ENCODE measurements around the gene CLCN2.

Gene CLCN2

DNA sequence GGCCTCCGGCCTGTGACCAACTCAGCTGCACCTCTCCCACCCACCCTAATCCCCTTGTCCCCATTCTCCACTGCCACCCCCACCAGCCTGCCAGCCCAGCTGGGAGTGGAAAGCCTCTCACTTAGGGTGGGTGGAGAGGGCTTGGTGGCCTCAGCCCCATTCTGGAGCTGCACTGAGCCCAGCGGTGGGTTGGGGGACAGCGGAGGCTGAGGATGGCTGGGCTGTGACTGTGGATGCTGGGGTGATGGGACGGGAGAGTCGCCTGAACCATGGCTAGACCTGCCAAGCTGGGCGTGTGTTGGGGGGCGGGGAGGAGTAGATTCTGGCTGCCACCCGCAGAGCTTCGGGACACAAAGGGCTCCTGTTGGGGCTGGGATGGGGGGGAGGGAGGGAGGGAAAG lies 1.8 kb downstream of the CLCN2 start:
- DNase-seq, result no peak

DNA sequence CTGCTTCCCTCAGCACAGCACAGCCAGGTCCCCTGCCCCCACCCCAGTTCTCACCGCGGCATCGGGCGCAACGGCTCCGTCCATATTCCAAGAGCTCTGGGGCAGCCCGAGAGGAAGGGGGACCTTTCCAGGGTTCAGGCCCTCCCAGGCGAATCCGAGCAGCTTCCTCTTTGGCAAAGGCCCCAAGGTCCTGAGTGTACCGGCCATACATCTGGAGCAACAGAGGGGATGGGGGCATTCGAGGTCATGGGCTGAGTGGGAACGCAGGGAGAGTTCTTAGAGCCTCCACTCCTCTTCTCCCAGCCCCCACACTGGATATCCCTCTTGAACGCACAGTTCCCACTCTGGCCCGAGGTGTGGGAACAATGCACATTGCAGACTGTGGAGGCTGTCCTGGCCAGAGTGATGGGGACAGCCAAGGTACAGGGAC lies 2.5 kb downstream of the CLCN2 start:
- no peak for DNase-seq

DNA sequence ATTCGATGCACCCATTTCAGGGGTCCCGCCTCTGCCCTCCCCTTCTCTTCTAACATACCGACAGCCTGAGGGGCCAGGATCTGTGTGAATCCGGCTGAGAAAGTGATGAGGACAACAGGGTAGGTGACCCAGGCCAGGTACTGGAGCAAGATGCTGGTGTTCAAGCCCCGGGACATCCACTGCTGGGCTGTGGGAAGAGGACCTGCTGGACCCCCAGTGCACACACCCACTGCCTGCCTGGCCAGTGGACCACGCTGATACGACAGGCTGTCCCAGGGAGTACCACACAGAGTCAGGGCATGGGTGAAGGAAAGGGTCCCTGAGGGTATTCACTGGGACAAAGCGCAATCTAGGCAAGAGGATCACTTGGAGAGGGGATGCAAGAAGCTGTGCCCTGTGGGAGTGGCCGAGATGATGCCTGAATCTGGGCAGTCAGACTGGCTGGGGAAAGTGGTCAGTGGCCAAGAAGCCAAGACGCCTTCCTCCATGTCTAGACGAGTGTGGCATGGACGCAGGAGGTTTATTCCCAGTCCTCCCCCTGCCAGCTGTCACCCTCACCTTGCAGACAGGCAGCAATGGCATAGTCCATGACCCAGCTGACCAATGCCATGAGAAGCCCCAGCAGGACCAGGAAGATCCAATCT lies 3.2 kb downstream of the CLCN2 start:
- no peak for DNase-seq

DNA sequence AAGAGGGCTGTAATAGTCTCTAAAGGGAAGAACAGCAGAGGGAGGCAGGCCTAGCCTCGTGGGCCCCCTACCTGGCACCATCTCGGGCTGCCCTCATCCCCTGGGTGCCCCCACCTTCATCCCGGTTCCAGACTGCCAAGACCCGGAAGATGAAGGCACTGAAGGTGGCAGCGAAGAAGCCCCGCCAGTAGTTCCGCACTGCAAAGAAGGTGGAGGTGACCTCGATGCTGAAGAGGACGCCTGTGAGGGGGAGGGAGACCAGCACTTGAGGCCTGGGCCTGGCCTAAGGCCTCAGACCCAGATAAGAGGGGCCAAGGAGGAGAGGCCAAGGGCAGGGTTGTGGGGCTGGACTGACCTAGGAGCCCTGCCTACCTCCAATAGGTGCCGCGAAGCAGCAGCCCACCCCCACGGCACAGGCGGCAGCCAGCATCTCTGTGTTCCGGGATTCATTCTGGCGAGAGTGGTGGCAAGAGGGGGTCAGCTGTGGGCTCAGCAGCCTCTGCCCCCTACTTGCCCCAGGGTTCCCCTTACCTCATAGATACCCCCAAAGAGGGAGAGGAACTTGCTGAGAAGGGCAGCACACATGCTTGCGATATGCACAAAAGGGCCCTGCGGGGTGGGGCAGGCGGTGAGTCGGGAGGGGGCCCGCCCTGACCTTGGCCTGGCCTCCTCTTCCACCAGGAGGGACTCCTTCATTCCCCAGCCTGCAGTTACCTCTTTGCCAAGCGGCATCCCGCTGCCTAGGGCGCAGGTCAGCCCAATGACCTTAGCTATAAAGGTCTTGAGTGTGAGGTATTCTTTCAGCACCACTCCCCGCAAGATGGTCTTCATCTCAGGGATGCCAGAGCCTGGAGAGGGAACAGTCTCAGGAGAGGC lies 3.9 kb downstream of the CLCN2 start:
- DNase-seq, result no peak

DNA sequence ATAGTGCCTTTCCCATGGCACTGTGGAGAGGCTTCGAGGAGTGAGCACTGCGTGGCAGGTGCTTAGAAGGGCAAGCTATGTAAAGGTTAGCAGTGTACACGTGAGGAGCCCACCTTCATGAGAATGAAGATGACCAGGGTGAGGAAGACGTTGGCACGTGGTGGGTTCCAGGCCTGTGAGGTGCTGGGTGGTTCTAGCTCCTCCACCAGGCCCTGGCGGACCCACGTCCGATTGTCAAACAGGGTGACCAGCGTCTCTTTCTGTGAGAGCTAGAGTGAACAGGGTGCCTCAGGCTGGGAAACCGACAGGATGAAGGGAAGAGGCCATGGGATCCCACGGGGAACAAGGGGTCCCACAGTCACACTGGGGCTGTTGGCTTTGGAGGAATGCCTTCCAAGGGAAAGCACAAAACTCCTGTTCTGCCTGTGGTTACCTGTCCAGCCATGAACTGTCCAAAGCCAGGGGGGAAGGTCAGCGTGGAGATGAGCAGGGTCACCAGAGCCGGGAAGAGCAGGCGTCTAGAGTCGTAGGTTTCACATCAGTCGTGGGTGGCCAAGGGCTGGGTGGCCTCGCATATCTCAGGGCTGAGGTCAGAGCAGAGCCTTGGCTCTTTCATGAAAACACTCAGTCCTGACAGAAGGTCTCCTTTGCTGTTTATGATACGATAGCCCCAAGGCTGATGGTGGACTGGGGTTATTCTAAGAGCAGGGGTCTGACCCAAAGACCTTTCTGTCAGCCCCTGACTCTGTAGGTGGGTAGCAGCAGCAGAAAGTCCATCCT lies 6.0 kb downstream of the CLCN2 start:
- DNase-seq, result no peak

DNA sequence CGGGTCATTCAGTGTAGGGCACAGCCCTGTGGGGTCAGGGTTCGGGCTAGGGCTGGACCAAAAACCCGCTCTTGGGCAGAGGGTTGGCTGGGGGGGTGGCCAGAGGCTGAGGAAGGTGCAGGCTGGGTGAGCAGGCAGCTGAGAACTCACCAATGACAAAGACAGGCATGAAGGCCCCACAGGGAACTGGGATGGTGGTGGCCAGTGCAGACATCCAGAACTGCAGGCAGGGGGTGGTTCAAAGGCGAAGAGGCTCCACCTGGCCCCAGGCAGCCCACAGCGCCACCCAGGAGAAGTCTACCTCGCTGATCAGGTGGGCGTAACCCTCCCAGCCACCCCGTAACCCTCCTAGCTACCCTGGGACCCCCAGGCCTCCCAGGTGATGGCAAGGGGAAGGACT lies 6.7 kb downstream of the CLCN2 start:
- DNase-seq, result no peak

DNA sequence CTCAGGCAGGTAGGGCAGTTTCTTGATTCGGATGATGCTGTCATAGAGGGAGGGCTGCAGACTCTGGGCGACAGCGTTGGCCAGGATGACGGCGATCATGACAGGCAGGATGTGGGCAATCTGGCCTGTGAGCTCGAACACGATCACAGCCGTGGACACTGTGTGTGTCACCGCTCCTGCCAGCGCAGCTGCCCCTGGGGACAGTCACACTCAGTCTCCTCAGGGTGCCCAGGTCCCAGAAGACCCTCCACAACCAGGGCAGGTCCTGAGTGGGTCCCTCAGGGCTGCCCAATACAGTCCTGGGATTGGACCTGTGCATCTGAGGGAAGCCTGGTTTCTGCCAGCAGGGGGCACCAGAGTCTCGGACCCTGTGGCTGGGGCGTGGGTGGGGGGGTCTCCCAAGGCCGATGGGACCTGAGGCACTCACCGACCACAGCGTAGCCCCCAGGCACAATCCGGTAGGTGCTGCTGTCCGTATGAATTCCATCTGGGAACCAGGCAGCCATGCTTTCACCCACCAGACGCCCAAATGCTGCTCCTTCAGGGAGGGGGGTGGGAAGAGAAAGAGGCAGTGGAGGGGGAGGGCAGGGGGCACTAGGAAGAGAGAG lies 7.2 kb downstream of the CLCN2 start:
- peak; percentile 85 for DNase-seq

DNA sequence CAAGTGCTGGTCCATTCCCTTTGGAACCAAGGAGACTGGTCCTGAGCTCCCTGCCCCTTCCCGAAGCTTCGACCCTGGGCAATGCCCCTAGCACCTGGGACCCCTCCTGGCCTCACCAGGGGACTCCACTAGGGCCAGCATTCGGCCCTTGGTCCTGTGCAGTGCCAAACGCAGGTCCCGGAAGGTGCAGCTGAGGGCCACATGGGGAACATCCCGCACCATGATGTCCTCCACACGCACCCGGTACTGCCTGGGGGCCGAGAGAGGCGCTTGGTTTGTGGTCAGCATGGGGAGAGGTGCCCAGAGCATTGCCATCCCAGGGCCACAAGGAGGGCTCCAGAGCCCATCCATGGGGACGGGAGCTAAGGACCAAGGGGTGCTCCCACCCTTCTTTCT lies 7.9 kb downstream of the CLCN2 start:
- DNase-seq, result no peak

DNA sequence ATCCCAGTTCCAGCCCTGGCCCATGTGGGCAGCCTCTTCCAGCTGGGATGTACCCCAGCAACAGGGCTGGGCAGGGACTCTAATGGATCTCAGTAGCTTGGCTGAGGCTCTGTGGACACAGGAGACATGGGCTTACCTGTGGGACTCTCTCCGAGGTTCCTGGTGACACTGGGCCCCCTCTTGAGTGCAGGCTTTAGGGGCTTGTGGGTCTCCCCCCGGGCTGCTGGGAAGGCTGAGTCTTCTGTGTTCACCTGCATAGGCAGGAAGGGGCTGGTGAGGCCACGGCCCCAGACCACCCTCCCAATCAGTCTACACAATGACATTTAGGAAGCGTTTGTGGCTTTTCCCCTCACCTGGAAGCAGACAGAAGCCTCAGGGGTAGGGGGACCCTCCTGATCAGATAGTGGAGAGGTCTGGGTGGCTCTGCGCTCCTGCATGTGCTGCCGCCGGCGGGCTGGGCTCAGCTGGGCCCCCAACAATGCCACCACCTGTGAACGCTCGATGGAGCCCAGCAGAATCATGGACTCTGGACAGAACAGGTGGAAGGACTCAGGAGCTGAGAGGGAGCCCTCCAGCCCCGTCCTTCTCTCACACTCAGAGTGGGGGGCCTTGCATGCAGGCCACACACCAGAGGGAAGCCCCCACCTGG lies 8.4 kb downstream of the CLCN2 start:
- no peak for DNase-seq

DNA sequence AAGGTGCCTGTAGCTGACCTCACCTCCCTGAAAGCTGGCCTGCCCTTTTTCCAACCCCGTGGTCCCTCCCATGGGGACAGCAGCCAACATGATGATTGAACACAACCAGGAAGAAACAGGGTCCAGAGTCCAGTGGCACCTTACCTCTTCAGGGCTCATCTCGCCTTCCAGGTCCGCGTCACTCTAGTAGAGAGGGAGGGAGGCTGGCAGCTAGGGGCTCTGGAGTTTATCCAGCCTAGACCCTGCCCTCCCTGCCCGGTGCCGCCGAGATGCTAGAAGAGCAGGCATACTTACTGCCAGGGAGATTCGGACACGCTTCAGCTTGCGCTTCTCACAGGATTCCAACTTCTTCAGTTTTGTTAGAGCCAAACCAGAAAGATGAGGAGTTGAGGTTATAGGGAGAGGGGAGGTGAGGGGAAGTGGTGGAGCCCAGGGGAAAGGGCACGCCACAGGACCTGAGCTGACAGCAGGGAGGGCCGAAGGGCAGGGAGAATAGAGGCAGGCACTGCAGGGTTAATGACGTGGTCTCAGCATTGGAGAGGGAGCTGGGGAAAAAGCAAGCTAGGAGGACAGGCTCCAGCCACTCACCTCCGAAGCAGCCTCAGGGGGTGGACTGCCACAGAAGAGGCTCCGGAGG lies 9.1 kb downstream of the CLCN2 start:
- DNase-seq, result no peak

DNA sequence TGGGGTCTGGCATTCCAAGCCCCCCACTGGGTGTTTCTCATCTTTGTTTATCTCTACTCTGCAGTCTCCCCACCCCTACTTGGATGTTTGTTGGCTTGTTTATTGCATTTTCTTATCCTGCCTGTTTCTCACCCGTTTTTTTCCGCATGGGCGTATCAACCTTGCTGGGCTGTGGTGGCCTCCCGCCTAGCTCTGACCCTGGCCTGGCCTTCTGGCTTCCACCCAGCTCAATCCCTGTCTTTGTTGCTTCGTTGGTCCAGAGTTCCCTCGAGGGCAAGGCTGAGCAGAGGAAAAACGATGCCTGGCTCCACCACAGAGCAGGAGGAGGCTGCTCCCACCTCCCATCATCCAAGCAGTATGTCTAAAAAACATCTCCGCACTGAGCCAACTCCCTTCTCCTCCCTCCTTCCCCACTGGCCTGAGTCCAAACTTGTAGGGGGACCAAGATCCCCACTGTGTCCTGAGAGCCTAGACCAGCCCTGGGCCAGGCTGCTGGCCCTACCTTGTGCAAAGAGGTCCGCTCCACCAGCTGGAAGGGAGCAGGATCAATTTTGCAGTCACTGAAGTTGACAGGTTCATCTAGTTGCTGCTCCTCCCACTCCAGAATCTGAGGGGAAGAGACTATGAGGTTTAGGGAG lies 9.8 kb downstream of the CLCN2 start:
- no peak for DNase-seq

DNA sequence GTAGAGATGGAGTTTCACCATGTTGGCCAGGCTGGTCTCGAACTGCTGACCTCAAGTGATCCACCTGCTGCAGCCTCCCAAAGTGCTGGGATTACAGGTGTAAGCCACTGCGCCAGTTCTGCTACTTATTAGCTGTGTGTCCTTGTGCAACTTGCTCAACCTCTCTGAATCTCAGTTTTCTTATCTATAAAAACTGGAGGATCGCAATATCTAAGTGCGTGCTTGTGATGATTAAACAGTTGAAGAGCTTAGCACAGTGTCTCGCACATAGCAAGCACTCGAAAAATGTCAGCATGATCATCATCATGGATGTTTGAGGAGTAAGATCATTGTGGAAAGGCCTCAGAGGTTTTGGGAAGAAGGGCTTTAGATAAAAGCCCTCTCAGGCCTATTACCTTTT lies 10.8 kb downstream of the CLCN2 start:
- DNase-seq, result no peak

DNA sequence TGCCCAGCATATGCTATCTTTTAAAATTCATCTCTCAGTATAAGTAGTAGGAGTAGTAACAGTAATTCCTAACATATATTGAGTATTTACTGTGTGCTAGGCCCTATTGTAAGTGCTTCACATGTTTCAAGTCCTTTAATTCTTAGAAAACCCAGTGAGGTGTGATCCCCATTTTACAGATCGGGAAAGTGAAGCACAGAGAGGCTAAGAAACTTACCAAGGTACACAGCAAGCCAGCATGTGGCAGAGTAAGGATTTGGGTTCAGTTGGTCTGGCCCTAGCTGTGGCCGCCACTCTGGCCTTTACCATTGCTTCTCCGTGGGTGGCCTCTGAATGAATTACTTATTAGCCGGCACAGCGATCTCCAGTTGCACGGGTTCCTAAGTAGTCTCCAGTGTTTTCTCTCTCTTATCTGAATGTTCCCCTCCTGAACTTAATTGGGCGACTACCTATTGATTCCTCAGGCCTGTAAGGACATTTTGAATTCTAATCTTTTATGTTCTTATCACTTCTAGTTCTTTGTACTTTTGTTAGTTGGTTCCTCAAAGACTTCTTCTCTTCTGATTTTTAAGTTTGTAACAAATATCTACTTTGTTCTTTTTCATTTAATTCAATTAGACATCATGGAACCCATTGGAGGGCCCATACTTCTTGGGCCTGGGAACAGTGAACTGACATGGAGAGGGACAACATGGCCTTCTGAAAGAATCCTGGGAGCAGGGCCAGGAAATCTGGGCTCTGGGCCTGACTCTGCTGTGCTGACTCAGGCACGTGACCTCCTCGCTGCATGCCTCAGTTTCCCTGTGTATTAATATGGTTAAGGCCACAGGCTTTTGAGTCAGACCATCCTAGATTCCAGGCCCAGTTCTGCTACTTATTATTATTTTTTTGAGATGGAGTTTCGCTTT lies 11.6 kb downstream of the CLCN2 start:
- DNase-seq, result no peak

DNA sequence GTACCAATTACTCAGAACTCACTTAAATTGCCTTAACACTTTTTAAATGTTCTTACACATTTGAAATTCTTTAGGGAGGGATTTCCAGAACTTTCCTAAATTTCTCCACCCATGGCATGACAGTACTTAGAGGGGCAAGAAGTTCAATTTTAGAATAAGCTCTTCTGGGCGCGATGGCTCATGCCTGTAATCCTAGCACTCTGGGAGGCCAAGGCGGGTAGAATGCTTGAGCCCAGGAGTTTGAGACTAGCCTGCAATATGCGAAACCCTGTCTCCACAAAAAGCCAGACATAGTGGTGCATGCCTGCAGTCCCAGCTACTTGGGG lies 13.4 kb downstream of the CLCN2 start:
- DNase-seq, result no peak

DNA sequence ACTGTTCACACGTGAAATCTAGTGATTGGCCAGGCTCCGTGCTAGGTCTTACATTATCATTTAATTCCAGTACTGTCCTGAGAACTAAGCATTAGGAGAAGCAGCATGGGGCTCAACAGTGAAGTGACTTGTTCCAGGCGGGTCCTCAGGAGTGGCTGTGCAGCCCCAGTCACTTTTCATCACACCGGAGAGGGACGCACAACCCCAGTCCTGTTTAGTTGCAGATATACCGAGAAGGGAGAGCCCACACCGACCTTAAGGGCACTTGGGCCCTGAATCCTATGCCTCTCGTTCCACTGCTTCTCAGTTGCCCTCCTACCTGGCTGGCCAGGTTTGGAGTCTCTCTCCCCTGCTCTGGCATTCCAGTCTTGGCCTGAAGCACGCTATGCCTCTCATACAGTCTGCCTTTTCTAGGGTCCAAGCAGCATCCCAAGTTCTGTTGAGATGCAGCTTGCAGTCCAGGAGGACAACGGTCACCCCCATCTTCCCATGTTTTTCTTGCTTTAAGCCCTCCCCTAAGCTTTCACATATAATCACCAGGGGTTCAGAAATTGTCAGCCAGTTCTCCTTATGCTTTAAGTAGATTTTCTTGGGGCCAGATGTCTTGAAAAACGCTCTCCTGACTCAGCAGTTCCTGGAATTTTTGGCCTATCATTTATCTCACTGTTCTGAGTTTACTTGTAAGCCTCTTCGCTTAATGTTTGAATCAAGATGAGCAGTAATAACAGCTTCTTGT lies 13.9 kb downstream of the CLCN2 start:
- no peak for DNase-seq

DNA sequence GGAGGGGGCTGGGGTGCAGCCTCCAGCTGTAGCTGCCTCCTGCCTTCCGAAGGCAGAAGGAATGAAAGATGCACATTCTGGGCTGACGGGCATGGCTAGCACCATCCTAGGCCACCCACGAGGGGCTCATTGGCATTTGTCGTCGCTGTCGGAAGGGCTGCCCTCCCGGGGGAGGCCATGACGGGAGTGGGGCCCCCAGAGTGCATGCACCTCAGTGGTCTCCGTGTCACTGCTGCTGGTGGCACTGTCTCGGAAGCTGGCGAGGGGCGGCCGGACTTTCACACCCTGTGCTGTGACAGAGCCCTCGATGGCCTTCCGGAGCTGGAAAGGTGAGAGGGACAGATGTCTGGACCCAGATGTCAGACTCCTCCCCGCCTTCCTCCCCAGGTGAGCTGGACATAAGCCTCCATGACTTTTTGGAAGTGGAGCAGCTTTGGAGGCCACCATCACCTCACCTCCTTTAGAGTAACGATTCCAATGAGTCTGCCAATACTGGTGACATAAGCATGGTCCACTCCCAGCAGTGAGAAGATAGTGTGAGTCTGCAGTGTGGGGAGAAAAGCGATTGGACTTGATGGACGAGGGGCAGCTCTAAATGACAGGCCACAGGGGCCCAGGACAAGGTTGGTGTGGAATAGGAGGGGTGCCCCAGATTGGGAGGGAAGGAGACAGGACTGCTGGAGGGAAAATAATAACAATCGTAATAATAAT lies 14.8 kb downstream of the CLCN2 start:
- DNase-seq, result no peak

DNA sequence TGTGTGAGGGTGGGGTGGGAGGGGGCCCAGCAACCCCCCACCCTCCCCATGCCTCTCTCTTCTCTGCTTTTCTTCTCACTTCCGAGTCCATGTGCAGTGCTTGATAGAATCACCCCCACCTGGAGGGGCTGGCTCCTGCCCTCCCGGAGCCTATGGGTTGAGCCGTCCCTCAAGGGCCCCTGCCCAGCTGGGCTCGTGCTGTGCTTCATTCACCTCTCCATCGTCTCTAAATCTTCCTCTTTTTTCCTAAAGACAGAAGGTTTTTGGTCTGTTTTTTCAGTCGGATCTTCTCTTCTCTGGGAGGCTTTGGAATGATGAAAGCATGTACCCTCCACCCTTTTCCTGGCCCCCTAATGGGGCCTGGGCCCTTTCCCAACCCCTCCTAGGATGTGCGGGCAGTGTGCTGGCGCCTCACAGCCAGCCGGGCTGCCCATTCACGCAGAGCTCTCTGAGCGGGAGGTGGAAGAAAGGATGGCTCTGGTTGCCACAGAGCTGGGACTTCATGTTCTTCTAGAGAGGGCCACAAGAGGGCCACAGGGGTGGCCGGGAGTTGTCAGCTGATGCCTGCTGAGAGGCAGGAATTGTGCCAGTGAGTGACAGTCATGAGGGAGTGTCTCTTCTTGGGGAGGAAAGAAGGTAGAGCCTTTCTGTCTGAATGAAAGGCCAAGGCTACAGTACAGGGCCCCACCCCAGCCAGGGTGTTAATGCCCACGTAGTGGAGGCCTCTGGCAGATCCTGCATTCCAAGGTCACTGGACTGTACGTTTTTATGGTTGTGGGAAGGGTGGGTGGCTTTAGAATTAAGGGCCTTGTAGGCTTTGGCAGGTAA lies 15.9 kb downstream of the CLCN2 start:
- no peak for DNase-seq

DNA sequence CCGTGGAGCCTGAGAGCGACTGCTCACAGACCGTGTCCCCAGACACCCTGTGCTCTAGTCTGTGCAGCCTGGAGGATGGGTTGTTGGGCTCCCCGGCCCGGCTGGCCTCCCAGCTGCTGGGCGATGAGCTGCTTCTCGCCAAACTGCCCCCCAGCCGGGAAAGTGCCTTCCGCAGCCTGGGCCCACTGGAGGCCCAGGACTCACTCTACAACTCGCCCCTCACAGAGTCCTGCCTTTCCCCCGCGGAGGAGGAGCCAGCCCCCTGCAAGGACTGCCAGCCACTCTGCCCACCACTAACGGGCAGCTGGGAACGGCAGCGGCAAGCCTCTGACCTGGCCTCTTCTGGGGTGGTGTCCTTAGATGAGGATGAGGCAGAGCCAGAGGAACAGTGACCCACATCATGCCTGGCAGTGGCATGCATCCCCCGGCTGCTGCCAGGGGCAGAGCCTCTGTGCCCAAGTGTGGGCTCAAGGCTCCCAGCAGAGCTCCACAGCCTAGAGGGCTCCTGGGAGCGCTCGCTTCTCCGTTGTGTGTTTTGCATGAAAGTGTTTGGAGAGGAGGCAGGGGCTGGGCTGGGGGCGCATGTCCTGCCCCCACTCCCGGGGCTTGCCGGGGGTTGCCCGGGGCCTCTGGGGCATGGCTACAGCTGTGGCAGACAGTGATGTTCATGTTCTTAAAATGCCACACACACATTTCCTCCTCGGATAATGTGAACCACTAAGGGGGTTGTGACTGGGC lies 16.7 kb downstream of the CLCN2 start:
- DNase-seq, result no peak

Measured in stimulated activated CD8-positive, alpha-beta memory T cell treated with anti-CD3 and anti-CD28 coated beads, Interleukin-4, amount 100 ng/mL, for 48 hours (primary cell).